Iris pigment epithelial cell (primary cell): ENCODE results near the gene APEH.
"Not testable (repeated sequence)": the region's sequence is repeated elsewhere in the genome, so short reads cannot be mapped to it uniquely, and the experiment has no call there.

Source experiments
- DNase-seq: peaks from one replicate; pipeline ENCODE4 v3.0.0-alpha.2; 2011; ENCODE audit warnings: low read depth

APEH gene

GRCh38 chr3:49668861-49669260 lies 5.3 kb upstream of the APEH start:
- DNase-seq, result peak; percentile 21

- no peak for DNase-seq
Measured at GRCh38 chr3:49669352-49669751, 4.8 kb upstream of the APEH start.

GRCh38 chr3:49670940-49671290 lies 3.2 kb upstream of the APEH start:
- DNase-seq, result no peak

- peak; percentile 47 for DNase-seq
Measured at GRCh38 chr3:49671291-49672288, 2.6 kb upstream of the APEH start.

- DNase-seq, result peak; percentile 11
Measured at GRCh38 chr3:49673121-49673714, 933 bp upstream of the APEH start.

- no peak for DNase-seq
Measured at GRCh38 chr3:49674497-49674983, 389 bp downstream of the APEH start.

GRCh38 chr3:49675912-49676311 lies 1.8 kb downstream of the APEH start:
- no peak for DNase-seq

GRCh38 chr3:49680493-49681231 lies 6.5 kb downstream of the APEH start:
- no peak for DNase-seq

- no peak for DNase-seq
Measured at GRCh38 chr3:49681232-49681522, 7.0 kb downstream of the APEH start.

- DNase-seq, result no peak
Measured at GRCh38 chr3:49681543-49681942, 7.4 kb downstream of the APEH start.

GRCh38 chr3:49683162-49683561 lies 9.0 kb downstream of the APEH start:
- no peak for DNase-seq

- DNase-seq, result not testable (repeated sequence)
Measured at GRCh38 chr3:49684453-49684852, 10.3 kb downstream of the APEH start.

GRCh38 chr3:49685103-49685502 lies 11.0 kb downstream of the APEH start:
- not testable (repeated sequence) for DNase-seq

- DNase-seq, result not testable (repeated sequence)
Measured at GRCh38 chr3:49685846-49686245, 11.7 kb downstream of the APEH start.

- DNase-seq, result not testable (repeated sequence)
Measured at GRCh38 chr3:49686346-49686745, 12.2 kb downstream of the APEH start.

- DNase-seq, result peak; percentile 42
Measured at GRCh38 chr3:49686769-49687423, 12.7 kb downstream of the APEH start.

GRCh38 chr3:49687424-49687795 lies 13.3 kb downstream of the APEH start:
- DNase-seq, result not testable (repeated sequence)

- DNase-seq, result not testable (repeated sequence)
Measured at GRCh38 chr3:49688338-49689045, 14.3 kb downstream of the APEH start.

- peak; percentile 88 for DNase-seq
Measured at GRCh38 chr3:49689046-49689907, 15.1 kb downstream of the APEH start, which contains the start of the genes MST1 and RNF123. MST1 (minus strand) TSS chr3:49689474; CDS start chr3:49688691, 783 bp downstream. RNF123 (plus strand) TSS chr3:49689557; CDS start chr3:49691166, 1,609 bp downstream.

- DNase-seq, result not testable (repeated sequence)
Measured at GRCh38 chr3:49689908-49690624, 15.9 kb downstream of the APEH start.
